Keratinocyte (primary cell): ENCODE data around the gene HIP1R.

ENCODE experiments used
- CTCF ChIP-seq, 3 experiments: IDR thresholded peaks in 1 of 3; conservative IDR thresholded peaks in 1 of 3; optimal IDR thresholded peaks in 1 of 3; 2 replicates in 2 of 3; 3 replicates in 1 of 3; pipeline versions ENCODE3 to v1.5.1; 2011; ENCODE audit warnings: low read length in 3 of 3, mild to moderate bottlenecking in 3 of 3, moderate library complexity in 2 of 3, control low read depth in 1 of 3, inconsistent platforms in 1 of 3; ENCODE audit not compliant: insufficient read depth in 2 of 3; ENCODE audit errors: extremely low read depth in 1 of 3
- EZH2 ChIP-seq: IDR thresholded peaks from one replicate; pipeline ENCODE4 v1.6.1; 2012; ENCODE audit warnings: inconsistent platforms, mild to moderate bottlenecking, low read length, moderate library complexity

- no peak for TF ChIP-seq CTCF (optimal IDR thresholded peaks at IDR 0.05 in 1 of 3, IDR thresholded peaks at IDR 0.05 in 1 of 3, conservative IDR thresholded peaks at IDR 0.05 in 1 of 3; ENCODE audit: extremely low read depth in 1 of 3, insufficient read depth in 2 of 3, low read length in 3 of 3)
- TF ChIP-seq EZH2, result no peak
Measured at GRCh38 chr12:122813310-122813713, 21.9 kb upstream of the HIP1R start.
